Measurements from ENCODE around the gene SLC2A6.

Gene SLC2A6

GRCh38 chr9:133495327-133496293, 16.7 kb upstream of the SLC2A6 start:
- no peak for DNase-seq

DNA sequence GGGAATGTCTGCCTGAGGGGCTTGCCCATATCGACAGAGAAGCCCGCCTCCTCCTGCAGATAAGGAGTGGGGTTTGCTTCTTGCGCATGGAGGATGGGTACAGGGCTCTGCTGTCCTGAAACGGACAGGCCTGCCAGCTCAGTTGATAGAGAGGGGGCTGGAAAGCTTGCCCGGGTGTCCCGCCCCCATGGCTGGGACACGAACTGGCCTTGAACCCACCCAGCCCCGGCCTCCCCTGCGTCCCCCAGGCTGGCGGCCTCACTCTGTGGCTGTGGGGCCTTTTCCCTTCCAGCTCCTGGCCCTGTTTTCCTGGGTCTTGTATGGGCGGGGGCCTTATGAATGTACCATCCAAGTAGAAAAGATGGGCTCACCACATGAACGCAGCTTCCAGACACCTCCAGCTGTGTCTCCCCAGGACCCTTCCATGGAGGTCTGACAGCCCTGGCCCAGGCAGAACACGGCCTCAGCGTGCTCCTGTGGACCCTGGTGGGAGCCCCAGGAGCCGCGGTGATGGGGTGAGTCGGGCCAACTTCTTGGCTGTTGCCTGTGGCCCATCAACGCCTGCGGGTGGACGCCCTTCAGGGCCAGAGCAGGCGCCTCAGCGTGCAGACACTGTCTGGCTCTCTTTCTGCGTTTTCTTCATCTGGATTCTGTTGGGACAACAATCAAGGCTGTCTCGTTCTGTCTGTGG, 15.9 kb upstream of the SLC2A6 start:
- no peak for DNase-seq

DNA sequence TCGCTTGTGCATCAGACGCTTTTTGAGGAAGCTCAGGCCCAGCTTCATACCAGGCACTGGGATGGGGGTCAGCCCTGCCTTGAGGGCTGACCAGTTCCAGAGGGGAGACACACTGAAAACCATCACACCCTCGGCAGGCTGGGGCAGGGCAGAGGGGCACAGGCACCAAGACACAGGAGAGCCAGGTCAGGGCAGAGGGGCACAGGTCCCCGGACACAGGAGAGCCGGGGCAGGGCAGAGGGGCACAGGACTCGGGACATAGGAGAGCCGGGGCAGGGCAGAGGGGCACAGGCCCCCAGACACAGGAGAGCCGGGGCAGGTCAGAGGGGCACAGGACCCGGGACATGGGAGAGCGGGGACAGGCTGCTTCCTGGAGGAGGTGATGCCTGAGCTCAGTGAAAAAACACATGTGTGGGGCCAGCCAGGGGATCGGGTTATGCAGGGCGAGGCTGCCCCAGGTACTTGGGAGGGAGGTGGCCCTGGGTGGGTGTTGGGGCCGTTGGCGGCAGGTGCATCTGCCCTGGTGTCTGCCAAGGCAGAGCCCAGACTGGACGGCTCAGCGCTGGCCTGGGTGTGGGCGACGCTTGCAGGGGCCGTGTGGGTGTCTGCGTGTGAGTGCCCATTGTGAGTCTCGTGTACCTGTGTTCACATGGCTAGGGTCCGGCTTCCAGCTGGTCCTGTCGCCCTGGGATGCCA, 15.1 kb upstream of the SLC2A6 start:
- DNase-seq, result no peak

GRCh38 chr9:133493428-133493827, 14.5 kb upstream of the SLC2A6 start:
- no peak for DNase-seq

DNA sequence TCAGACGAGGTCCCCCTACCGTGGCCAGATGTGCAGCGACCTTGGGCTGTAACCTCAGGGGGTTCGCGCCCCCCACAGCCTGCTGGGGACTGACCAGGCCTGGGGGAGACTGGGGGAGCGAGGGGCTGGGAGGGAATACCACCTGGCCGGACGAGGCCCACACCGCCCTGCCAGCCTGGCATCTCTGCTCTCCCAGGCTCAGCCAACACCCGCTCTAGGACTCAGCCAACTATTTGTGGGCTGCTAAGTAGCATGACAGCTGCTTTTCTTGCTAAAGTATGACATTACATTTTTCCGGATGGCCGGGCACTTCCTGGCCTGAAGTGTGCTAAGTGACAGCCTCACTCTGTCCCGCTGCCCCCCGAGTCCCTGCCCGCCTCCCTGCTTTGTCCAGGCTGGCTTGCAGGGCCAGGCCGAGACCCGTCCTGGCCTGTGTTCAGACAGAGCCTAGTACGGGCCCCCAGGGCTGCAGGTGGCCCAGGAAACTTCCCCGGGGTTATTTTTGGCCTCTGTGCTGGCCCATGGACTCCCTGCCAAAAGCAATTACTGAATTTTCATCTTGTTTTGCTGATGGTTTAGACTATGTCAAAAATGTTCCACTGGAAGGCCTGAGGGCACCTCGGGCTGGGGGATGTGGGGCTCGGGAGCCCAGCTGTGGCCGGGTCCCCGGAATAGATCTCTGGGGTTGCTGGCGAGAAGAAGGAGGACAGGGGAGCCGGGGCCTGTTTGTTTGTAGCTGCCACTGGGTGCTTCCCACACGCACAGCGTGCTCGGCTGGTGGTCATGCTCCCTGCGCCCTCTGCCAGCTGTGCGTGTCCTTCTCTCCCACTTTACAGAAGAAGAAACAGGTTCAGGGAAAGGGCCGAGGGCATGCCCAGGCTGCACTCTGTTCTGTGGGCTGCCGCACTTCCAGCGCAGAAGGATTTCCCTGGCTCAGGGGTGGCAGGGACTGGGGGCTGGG, 13.4 kb upstream of the SLC2A6 start:
- no peak for DNase-seq

GRCh38 chr9:133491656-133491925, 12.7 kb upstream of the SLC2A6 start:
- no peak for DNase-seq

GRCh38 chr9:133490865-133491655, 12.2 kb upstream of the SLC2A6 start:
- no peak for DNase-seq

DNA sequence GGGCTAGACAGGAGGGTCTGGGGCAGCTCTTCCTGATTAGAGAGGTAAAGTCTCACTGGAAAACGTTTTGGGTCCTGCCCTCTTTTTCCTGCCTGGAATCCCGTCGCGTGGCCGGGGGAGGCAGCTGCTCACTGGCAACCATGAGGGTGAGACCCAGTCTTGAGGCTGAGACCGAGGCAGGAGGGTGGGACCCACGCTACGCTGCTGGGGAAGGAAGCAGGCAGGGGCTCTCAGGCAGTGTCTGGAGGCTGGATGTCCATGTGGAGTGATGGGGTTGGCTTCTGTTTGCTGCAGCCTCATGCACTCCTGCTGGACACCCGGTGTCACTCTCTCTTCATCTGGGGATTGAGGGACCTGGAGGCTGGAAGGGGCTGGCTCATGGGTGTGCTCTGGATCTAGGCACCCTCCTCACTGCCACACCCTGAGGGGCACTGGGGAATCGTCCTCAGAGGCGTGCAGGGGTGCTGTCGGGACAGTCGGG, 11.3 kb upstream of the SLC2A6 start:
- DNase-seq, result no peak

DNA sequence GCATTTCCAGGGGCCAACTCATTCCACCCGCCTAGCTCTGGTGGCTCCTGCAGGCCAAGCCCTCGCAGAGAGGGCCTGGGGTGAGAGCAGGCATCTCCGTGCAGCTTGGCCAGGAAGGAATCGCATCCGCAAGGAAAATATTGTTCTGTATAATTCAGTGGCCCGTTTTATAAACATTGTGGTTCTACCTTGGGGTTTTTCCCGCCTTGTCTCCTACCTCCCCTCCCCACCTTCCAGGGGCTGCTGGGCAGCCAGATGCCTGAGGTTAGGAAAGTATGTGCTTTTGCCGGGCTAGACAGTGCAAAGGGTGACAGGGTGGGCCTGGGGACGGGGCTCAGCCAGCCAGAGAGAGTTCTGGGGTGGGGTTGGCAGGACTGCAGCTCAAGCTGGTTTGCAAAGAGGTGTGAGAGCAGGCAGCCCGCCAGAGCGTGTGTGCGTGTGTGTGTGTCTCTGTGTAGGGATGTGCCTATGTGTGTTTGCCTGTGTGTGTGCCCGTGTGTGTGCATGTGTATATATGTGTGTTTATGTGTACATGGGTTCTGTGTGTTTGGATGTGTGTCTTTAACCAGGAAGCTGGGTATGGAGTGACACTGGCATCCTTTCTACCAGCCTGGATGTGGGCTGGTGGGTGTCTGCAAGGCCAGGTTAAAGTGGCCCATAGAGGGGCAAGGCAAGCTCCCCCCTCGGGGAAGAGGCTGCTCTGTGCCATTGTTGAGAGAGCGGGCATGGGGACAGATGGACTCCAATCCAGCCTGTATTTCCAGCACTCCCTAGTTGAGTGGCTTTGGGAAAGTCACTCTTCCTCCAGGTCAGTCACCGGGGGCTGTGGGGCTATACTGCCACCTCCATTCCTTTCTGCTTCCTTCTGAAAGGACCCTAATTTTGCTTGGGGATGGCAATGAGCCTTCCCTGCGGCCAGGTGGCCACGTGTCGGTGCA, 10.6 kb upstream of the SLC2A6 start:
- DNase-seq, result no peak

DNA sequence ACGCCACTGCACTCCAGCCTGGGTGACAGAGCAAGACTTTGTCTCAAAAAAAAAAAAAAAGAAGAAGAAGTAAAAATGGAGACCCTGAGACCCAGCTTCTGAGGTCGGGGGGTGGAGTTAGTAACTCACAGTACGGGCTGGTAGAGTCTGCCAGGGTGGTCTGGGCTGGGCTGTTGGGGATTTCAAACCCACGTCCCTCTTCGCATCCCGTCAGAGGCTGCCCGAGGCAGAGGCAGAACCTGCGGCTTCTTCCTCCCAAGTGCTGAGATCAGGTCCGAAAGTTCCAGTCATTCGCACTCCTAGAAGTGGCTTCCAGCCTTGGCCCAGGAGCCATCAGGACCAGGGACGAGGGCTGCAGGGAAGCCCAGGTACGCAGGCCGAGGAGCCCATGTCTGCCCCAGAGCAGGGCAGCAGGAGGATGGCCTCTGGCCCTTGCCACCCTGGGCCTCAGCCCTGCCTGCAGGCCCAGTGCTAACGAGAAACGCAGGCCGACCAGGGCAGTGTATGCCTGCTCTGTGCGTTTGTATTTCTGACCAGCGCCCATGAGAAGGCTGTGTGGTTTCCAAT, 9.9 kb upstream of the SLC2A6 start:
- DNase-seq, result no peak

GRCh38 chr9:133487331-133487725, 8.4 kb upstream of the SLC2A6 start:
- no peak for DNase-seq

- DNase-seq, result no peak
Observed at GRCh38 chr9:133485531-133486260, 6.8 kb upstream of the SLC2A6 start.

DNA sequence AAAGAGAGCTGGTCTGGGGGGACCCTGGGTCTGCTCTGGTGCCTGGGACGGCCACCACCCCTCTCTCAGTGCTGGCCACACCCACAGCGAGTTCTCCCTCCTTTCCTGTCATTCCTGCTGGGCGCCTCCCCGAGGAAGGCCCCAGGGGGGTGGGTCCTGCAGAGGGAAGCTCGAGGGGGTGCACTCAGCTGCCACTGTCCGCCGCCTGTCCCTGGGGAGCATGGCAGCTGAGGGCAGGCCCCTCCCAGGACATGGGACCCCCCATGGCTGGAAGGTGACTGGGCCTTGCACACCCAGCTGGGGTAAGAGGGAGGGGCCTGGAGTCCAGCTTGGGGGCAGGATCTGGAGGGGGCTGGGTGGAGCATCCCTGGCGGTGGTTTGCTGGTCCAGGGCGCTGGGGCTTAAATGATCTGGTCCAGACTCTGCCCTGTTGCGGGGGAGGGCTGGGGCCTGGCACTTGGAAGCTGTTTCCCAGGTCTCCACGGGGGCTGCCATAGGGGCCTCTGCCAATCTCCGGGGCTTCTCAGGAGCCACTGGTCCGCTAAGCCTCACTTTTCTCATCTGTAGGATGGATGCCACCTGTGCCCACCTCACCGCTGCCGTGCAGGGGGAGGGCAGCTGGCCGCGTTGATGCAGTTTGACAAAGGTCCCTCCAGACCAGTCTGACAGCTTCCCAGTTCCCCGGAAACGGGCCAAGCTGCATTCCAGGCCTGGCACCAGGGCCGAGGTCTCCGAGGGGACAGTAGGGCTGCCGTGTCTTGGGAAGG, 6.0 kb upstream of the SLC2A6 start:
- no peak for DNase-seq

- no peak for DNase-seq
Observed at GRCh38 chr9:133483611-133484010, 4.7 kb upstream of the SLC2A6 start.

DNA sequence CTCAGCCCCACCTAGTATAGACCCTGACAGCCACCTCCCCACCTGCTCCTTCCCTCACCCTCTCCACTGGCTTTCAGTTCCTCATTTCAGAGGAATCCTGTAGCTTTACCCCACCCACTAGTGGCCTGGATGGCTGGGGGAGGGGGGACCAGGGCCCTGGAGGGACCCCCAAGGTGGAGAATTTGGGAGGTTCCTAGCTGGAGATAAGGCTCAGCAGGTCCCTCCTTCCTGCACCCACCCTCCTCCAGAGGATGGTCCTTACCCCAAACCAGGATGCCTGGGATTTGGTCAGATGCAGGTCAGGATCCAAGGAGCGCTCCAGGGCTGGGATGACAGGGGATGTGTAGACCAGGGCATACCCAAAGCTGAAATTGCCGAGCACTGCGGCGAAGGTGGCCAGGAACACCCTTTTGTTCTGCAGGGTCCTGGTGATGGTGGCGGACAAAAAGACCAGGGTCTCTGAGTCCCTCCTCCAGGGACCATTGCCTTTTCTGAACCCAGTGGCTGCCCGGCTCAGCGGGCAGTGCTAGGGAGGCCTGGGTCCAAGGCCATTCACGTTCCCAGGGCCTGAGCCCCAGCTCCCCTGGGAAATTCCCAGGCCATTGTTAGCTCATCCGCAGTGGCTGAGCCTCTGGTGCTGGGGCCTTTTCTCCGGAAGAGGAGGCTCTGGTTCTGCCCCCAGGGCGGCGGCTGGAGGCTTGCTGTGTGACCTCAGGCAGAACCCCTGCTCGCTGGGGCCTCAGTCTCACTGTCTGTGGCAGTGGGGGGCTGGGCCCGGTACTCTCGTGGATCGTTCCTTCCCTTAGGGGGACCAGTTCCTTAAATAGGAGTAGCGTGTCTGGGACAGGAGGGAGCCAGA, 678 bp downstream of the SLC2A6 start:
- no peak for DNase-seq

DNA sequence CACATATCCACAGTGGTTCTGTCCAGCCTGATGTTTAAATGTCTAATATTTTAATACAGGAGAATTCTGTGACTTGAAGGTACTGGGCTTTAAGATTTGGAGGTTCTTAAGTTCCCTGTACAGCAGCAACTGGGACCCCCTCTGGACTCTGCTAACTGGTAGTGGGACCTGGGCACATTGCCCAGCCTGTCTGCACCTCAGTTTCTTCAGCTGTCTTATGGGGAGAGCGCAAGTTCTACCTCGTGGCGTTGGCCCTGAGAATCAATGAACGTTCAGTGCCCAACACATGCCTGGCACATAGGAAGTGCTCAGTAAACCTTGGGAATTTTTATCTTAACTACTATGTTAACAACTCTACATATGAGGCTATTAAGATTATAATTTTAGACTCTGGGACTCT, 1.4 kb downstream of the SLC2A6 start:
- DNase-seq, result no peak

DNA sequence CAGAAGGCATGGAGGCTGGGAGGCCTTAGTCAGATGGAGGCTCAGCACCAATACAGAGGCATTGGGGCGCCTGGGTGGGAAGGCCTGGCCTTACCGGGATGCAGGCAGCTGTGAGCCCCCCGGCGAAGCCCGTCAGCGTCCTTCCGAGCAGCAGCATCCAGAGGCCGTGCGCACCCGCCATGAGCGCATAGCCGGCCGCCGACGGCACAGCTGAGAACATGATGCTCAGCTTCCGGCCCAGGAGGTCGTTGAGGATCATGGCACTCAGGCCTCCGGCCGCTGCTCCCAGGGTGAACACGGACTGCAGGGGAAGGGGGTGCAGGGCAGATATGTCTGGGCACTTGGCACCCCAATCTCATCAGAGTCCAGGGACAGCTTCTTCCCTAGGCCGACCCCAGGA, 2.0 kb downstream of the SLC2A6 start:
- DNase-seq, result no peak
